GM12892 (cell line): ENCODE measurements around the gene CARD16.
"Not testable (repeated sequence)": the region's sequence is repeated elsewhere in the genome, so short reads cannot be mapped to it uniquely, and the experiment has no call there.

Source experiments
- POLR2A ChIP-seq: IDR thresholded peaks from 2 replicates; pipeline ENCODE4 v1.6.1; 2011; ENCODE audit warnings: low read depth, low read length, control low read depth
- POLR2AphosphoS5 ChIP-seq: IDR thresholded peaks from 2 replicates; pipeline ENCODE4 v1.6.1; 2011; ENCODE audit warnings: low read depth, low read length, control low read depth
- TAF1 ChIP-seq: IDR thresholded peaks from 2 replicates; pipeline ENCODE4 v1.6.1; 2011; ENCODE audit warnings: low read depth, mild to moderate bottlenecking, control low read depth, low read length, borderline replicate concordance

- not testable (repeated sequence) for TF ChIP-seq POLR2A, POLR2AphosphoS5, TAF1
Measured at GRCh38 chr11:105044557-105045524, at the start of gene CARD16.
